GM11168 (cell line): ENCODE results near the gene TAL1.

ENCODE experiments used
- in situ Hi-C: fragments of 300-500 bp; cut with MboI; formaldehyde crosslinking; loops from one replicate; pipeline ENCODE4 v1.12.0; 2022; ENCODE audit warnings: low sequenced_read_pairs; ENCODE audit not compliant: unreplicated experiment

TAL1 gene

GRCh38 chr1:47229886-47230691 is 1.9 kb downstream of the TAL1 start:
- in situ Hi-C loops = no loop called here

GRCh38 chr1:47229031-47229885 is 2.8 kb downstream of the TAL1 start:
- in situ Hi-C loops = no loop called here

- in situ Hi-C loops = no loop called here
Observed at GRCh38 chr1:47228644-47229030, 3.4 kb downstream of the TAL1 start.

GRCh38 chr1:47227341-47228232 is 4.4 kb downstream of the TAL1 start:
- in situ Hi-C loops = no loop called here

- in situ Hi-C loops = no loop called here
Observed at GRCh38 chr1:47226839-47227215, 5.2 kb downstream of the TAL1 start.

GRCh38 chr1:47226121-47226838 is 5.7 kb downstream of the TAL1 start:
- in situ Hi-C loops = no loop called here

GRCh38 chr1:47225430-47226100 is 6.5 kb downstream of the TAL1 start:
- in situ Hi-C loops = no loop called here

GRCh38 chr1:47224676-47225399 is 7.2 kb downstream of the TAL1 start:
- in situ Hi-C loops = no loop called here

- in situ Hi-C loops = no loop called here
Observed at GRCh38 chr1:47223921-47224675, 7.9 kb downstream of the TAL1 start.

- in situ Hi-C loops = no loop called here
Observed at GRCh38 chr1:47223174-47223920, 8.7 kb downstream of the TAL1 start.

GRCh38 chr1:47222476-47222875 is 9.5 kb downstream of the TAL1 start:
- in situ Hi-C loops = no loop called here

GRCh38 chr1:47219590-47220220 is 12.3 kb downstream of the TAL1 start:
- in situ Hi-C loops = no loop called here

GRCh38 chr1:47219001-47219400 is 13.0 kb downstream of the TAL1 start:
- in situ Hi-C loops = no loop called here

- in situ Hi-C loops = no loop called here
Observed at GRCh38 chr1:47216278-47217059, 15.6 kb downstream of the TAL1 start.

- in situ Hi-C loops = no loop called here
Observed at GRCh38 chr1:47215713-47216112, 16.3 kb downstream of the TAL1 start.

GRCh38 chr1:47214549-47214948 is 17.5 kb downstream of the TAL1 start:
- in situ Hi-C loops = no loop called here
